Endothelial cell (in vitro differentiated cells): ENCODE measurements around the gene ZNF385B. TPM values are rescaled to one million over a fixed set of nuclear protein-coding genes. Genes with fewer than 3 reads are reported as not detected.

ENCODE experiments used
- DNase-seq: peaks from one replicate; pipeline ENCODE4 v3.0.0; 2021; ENCODE audit warnings: low spot score
- H3K27ac Mint-ChIP-seq: one replicate; pipeline ENCODE4 v1.8.0; 2021; ENCODE audit warnings: mixed read lengths, inconsistent platforms; ENCODE audit not compliant: unreplicated experiment
- H3K27me3 Mint-ChIP-seq: one replicate; pipeline ENCODE4 v1.8.0; 2021; ENCODE audit warnings: mild to moderate bottlenecking, moderate library complexity, mixed read lengths, inconsistent platforms; ENCODE audit not compliant: unreplicated experiment
- H3K36me3 Mint-ChIP-seq: one replicate; pipeline ENCODE4 v1.8.0; 2021; ENCODE audit warnings: mild to moderate bottlenecking, low read depth, mixed read lengths, inconsistent platforms; ENCODE audit not compliant: unreplicated experiment
- H3K4me1 Mint-ChIP-seq: one replicate; pipeline ENCODE4 v1.8.0; 2021; ENCODE audit warnings: mild to moderate bottlenecking, mixed read lengths, inconsistent platforms; ENCODE audit not compliant: unreplicated experiment
- H3K4me3 Mint-ChIP-seq: one replicate; pipeline ENCODE4 v1.8.0; 2021; ENCODE audit warnings: mild to moderate bottlenecking, mixed read lengths, inconsistent platforms; ENCODE audit not compliant: unreplicated experiment
- H3K9me3 Mint-ChIP-seq: one replicate; pipeline ENCODE4 v1.8.0; 2021; ENCODE audit warnings: mixed read lengths, inconsistent platforms; ENCODE audit not compliant: unreplicated experiment
- CTCF ChIP-seq: fragments of 200-600 bp; sonication (generic); IDR thresholded peaks from one replicate; pipeline ENCODE4 v1.5.0; 2021; ENCODE audit warnings: antibody characterized with exemption; ENCODE audit not compliant: unreplicated experiment
- total RNA-seq: library from RNA; stranded (reverse); fragmentation: NEBNext Ultra II Directional; extraction: Animal tissue kit (Norgen Biotek cat#: 25700); gene quantifications from one replicate; pipeline ENCODE4 v1.2.1, GENCODE V29; 2021; ENCODE audit not compliant: unreplicated experiment

The ZNF385B gene
- total RNA-seq, 1 donor from 2014 or later: 0.49 TPM

DNA sequence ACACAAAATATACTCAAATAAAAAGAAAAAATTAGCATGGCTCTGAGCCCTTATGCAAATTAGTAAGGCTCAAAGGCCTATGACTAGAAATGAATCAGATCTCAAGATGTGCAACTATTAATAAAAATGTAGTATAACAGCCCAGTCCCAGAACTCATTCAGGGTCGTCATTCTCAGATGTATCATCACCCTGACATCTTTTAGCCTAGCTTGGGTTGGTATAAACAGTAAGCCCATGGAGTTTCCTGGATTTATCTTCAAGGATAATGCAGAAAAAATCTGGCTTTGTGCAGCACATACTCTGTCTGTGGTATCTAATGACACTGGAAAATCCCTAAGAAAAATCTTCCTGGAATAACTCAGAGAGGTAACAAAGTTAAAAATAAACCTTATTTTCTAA is 239.3 kb downstream of the ZNF385B start:
- Mint-ChIP-seq H3K4me3 (no peak overlapping the region), H3K27me3 (no peaks in the 10 kb centered on the region), H3K4me1 (no peaks in the 10 kb centered on the region), H3K27ac (no peak overlapping the region), H3K9me3 (no peaks in the 10 kb centered on the region), H3K36me3 (no peaks in the 10 kb centered on the region)
- DNase-seq: no peak
- TF ChIP-seq CTCF: no peak

DNA sequence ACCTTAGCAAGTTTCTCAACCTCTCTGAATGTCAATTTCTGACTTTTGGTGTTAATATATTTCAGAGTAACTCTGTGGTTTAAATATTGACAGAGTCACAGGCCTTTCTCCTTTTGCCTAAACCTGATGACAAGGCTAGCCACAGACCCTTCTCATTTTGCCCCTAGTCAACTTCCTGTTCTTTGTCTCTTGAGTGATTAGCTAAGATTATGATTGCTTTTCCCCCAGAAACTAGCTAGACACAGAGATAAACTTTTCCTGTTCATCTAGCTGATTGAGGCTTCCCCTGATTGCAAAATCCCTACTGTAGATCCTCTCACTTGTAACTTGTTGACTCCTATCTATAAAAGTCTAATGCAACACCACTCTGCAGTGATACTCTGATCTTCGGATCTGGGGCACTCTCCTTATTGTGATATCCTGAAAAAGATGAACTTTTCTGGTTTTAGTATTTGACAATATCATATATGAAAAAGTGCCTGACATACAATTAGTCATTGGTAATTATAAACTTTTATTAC is 241.4 kb downstream of the ZNF385B start:
- no peaks in the 10 kb centered on the region for H3K9me3 Mint-ChIP-seq
- DNase-seq: no peak
- no peak overlapping the region for H3K27ac Mint-ChIP-seq
- H3K36me3 Mint-ChIP-seq: no peaks in the 10 kb centered on the region
- H3K27me3 Mint-ChIP-seq: no peaks in the 10 kb centered on the region
- no peaks in the 10 kb centered on the region for H3K4me1 Mint-ChIP-seq
- no peak overlapping the region for H3K4me3 Mint-ChIP-seq
- TF ChIP-seq CTCF: no peak

DNA sequence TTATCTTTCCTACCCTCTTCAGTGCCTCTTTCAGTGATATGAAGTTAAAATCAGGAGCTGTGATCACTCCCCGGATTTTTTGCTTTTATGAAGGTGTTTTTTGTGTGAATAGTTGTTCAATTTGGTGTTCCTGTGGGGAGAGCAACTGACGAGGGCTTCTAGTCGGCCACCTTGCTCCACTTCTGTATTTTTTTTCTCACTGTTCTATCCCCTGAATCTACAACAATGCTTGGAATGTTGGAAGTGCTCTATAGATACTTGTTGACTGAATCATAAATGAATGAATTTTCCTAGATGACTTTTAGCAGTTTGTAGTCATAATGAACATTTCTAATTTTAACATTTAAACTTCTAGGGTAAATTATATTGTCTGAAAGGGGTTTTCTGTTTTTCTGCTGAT is 247.3 kb downstream of the ZNF385B start:
- DNase-seq: no peak
- H3K4me1 Mint-ChIP-seq: no peaks in the 10 kb centered on the region
- no peak for TF ChIP-seq CTCF
- no peaks in the 10 kb centered on the region for H3K27me3 Mint-ChIP-seq
- no peaks in the 10 kb centered on the region for H3K36me3 Mint-ChIP-seq
- no peak overlapping the region for H3K27ac Mint-ChIP-seq
- H3K9me3 Mint-ChIP-seq: no peaks in the 10 kb centered on the region
- H3K4me3 Mint-ChIP-seq: no peak overlapping the region

DNA sequence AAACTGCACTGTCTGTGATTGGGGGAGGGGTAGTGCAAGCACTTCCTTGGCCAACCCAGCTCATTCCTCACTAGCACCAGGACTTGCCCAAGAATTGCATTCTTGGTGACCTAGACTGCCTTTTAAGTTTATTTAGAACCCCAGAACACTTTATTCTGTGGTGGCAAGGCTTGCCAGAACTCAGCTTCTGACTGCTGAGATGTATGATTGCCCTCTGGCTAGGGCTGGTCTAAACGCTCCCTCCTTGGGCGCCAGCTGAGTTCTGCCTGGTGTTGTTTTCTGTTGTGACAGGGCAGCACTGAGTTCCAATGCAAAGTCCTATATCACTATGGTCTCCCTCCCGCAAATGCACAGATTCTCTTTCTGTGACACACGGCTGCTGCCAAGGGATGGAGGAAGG is 247.7 kb downstream of the ZNF385B start:
- no peak for TF ChIP-seq CTCF
- Mint-ChIP-seq H3K4me3 (no peak overlapping the region), H3K27me3 (no peaks in the 10 kb centered on the region), H3K9me3 (no peaks in the 10 kb centered on the region), H3K4me1 (no peaks in the 10 kb centered on the region), H3K36me3 (no peaks in the 10 kb centered on the region), H3K27ac (no peak overlapping the region)
- no peak for DNase-seq

GRCh38 chr2:179613299-179613651 is 248.1 kb downstream of the ZNF385B start:
- DNase-seq: no peak
- Mint-ChIP-seq H3K36me3 (no peaks in the 10 kb centered on the region), H3K4me1 (no peaks in the 10 kb centered on the region), H3K27ac (no peak overlapping the region), H3K27me3 (no peaks in the 10 kb centered on the region), H3K4me3 (no peak overlapping the region), H3K9me3 (no peaks in the 10 kb centered on the region)
- TF ChIP-seq CTCF: no peak
